K562 (cell line): ENCODE measurements around the gene ARL6IP4. TPM values are rescaled to one million over a fixed set of nuclear protein-coding genes. Genes with fewer than 3 reads are reported as not detected.
A peak's percentile ranks its signal among the peaks of the same experiment; 100 is the strongest.

ENCODE experiments used
- ATAC-seq: fragments of 200-7000 bp; cut with Tn5 transposase; 3 replicates; pipeline ENCODE4 v1.9.1; 2020; ENCODE audit warnings: moderate library complexity
- BruUV-seq: library from RNA; stranded (reverse); fragments of 400-500 nt; replicated peaks from 2 replicates; lab custom pipeline; 2021; lab: Mats Ljungman, UMichigan
- CTCF ChIA-PET: fragments of 300-600 bp; formaldehyde crosslinking; extraction: SDS; loops from one replicate; lab custom pipeline; 2021; ENCODE audit warnings: low intra/inter-chr PET ratio; lab: Yijun Ruan, JAX
- POLR2A ChIA-PET: fragments of 300-600, 350-650 bp; sonication (Branson Sonifier 250); formaldehyde crosslinking; extraction: SDS; loops from one replicate; lab custom pipeline; 2021; ENCODE audit warnings: antibody characterized with exemption, inconsistent platforms; lab: Yijun Ruan, JAX
- DNase-seq, 4 experiments: peaks; one replicate each; pipeline versions ENCODE4 v3.0.0 to v3.0.0-alpha.2; 2011 to 2018; ENCODE audit warnings: low spot score in 3 of 4, mixed read lengths in 3 of 4; ENCODE audit errors: extremely low read depth in 1 of 4
- FAIRE-seq: peaks from 2 replicates; lab custom pipeline; 2011; peaks lifted over from hg19 to GRCh38; lab: Jason Lieb, UNC
- H2AFZ ChIP-seq: 2 replicates; pipeline ENCODE4 v1.6.0; 2011; ENCODE audit warnings: low read depth, low read length, control low read depth, inconsistent platforms
- H3K27ac ChIP-seq: fragments of 200-600 bp; 3 replicates; pipeline ENCODE4 v1.8.0; 2011; ENCODE audit warnings: low read depth, mild to moderate bottlenecking, control low read depth, inconsistent platforms, low read length, moderate library complexity, mixed read lengths; ENCODE audit errors: extremely low read depth
- H3K27me3 ChIP-seq, 2 experiments: fragments of 300-600 bp in 1 of 2; 2 replicates in 1 of 2; 3 replicates in 1 of 2; pipeline versions ENCODE4 v1.6.0 to v1.8.0; 2011; ENCODE audit warnings: inconsistent platforms in 2 of 2, low read length in 2 of 2, mild to moderate bottlenecking in 1 of 2, mixed read lengths in 1 of 2, moderate library complexity in 1 of 2; ENCODE audit not compliant: control insufficient read depth in 2 of 2, insufficient read depth in 2 of 2
- H3K36me3 ChIP-seq: fragments of 300-600 bp; 3 replicates; pipeline ENCODE4 v1.8.0; 2011; ENCODE audit warnings: mild to moderate bottlenecking, low read length, inconsistent platforms; ENCODE audit not compliant: control insufficient read depth, insufficient read depth
- H3K4me1 ChIP-seq, 2 experiments: fragments of 200-600 bp in 1 of 2; replicated peaks in 1 of 2; 2 replicates in 1 of 2; 3 replicates in 1 of 2; pipeline versions ENCODE4 v1.5.1 to v1.8.0; 2011; ENCODE audit warnings: inconsistent platforms in 2 of 2, low read length in 2 of 2, mild to moderate bottlenecking in 1 of 2, mixed read lengths in 1 of 2, moderate library complexity in 1 of 2; ENCODE audit not compliant: control insufficient read depth in 2 of 2, insufficient read depth in 2 of 2
- H3K4me2 ChIP-seq: 2 replicates; pipeline ENCODE4 v1.6.1; 2011; ENCODE audit warnings: low read length, control low read depth, inconsistent platforms, mixed read lengths; ENCODE audit not compliant: insufficient read depth
- H3K4me3 ChIP-seq: fragments of 200-600 bp; sonication (generic), shearing (Covaris generic); 2 replicates; pipeline ENCODE4 v1.5.1; 2016; ENCODE audit warnings: control low read depth, inconsistent platforms
- H3K79me2 ChIP-seq: fragments of 200-600 bp; 3 replicates; pipeline ENCODE4 v1.8.0; 2011; ENCODE audit warnings: low read length, inconsistent platforms; ENCODE audit not compliant: control insufficient read depth, insufficient read depth
- H3K9ac ChIP-seq, 2 experiments: 2 replicates each; pipeline versions ENCODE4 v1.6.0 to v1.6.1; 2011; ENCODE audit warnings: low read depth in 2 of 2, low read length in 2 of 2, control low read depth in 1 of 2, inconsistent platforms in 1 of 2, mild to moderate bottlenecking in 1 of 2, mixed read lengths in 1 of 2; ENCODE audit not compliant: insufficient read depth in 1 of 2
- H3K9me1 ChIP-seq: one replicate; pipeline ENCODE4 v1.6.0; 2011; ENCODE audit warnings: inconsistent platforms, mild to moderate bottlenecking, low read length, moderate library complexity; ENCODE audit not compliant: control insufficient read depth, insufficient read depth
- H3K9me3 ChIP-seq: replicated peaks from 2 replicates; pipeline ENCODE4 v1.5.1; 2011; ENCODE audit warnings: low read depth, low read length, inconsistent platforms; ENCODE audit not compliant: control insufficient read depth, insufficient read depth
- H4K20me1 ChIP-seq: replicated peaks from 2 replicates; pipeline ENCODE4 v1.6.1; 2011; ENCODE audit warnings: low read length, inconsistent platforms, mixed read lengths; ENCODE audit not compliant: control insufficient read depth, insufficient read depth
- ADNP ChIP-seq: fragments of 200-800 bp; sonication (Bioruptor generic); IDR thresholded peaks from 2 replicates; pipeline ENCODE4 v1.6.1; 2016; ENCODE audit warnings: missing genetic modification characterization, missing compliant biosample characterization
- EP400 ChIP-seq: fragments of 450-650 bp; IDR thresholded peaks from 2 replicates; pipeline ENCODE4 v1.6.1; 2017; ENCODE audit warnings: antibody characterized with exemption, mild to moderate bottlenecking, moderate library complexity
- ETV5 ChIP-seq: sonication (generic); formaldehyde crosslinking; IDR thresholded peaks from 2 replicates; pipeline ENCODE4 v1.4.0; 2020; ENCODE audit warnings: low read depth, mild to moderate bottlenecking, missing genetic modification reagents
- ETV6 ChIP-seq, 3 experiments: fragments of 150-350 bp in 1 of 3; sonication (generic) in 1 of 3; formaldehyde crosslinking in 1 of 3; IDR thresholded peaks; 2 replicates each; pipeline versions ENCODE4 v1.6.1 to v1.8.0; 2014 to 2022; ENCODE audit warnings: borderline replicate concordance in 2 of 3, low read depth in 2 of 3, antibody characterized with exemption in 1 of 3, low read length in 1 of 3, mild to moderate bottlenecking in 1 of 3, missing genetic modification reagents in 1 of 3
- FOS ChIP-seq: IDR thresholded peaks from 3 replicates; pipeline ENCODE4 v1.6.1; 2011; ENCODE audit not compliant: insufficient read length; ENCODE audit errors: extremely low read depth
- HEY1 ChIP-seq: fragments of 250-450 bp; sonication (Bioruptor Pico); IDR thresholded peaks from 2 replicates; pipeline ENCODE4 v1.5.0; 2020; ENCODE audit warnings: mild to moderate bottlenecking, moderate library complexity, borderline replicate concordance
- MIER1 ChIP-seq: fragments of 450-650 bp; IDR thresholded peaks from 2 replicates; pipeline ENCODE4 v1.6.1; 2016; ENCODE audit warnings: antibody characterized with exemption, mild to moderate bottlenecking, low read depth
- NFE2L1 ChIP-seq: fragments of 450-650 bp; IDR thresholded peaks from 2 replicates; pipeline ENCODE4 v1.6.1; 2016; ENCODE audit warnings: missing genetic modification characterization, low read depth, mild to moderate bottlenecking, missing compliant biosample characterization, moderate library complexity, borderline replicate concordance
- POLR2H ChIP-seq: IDR thresholded peaks from 2 replicates; pipeline ENCODE4 v1.6.1; 2016; ENCODE audit warnings: missing genetic modification characterization, low read depth, mild to moderate bottlenecking, control low read depth, missing compliant biosample characterization, moderate library complexity
- RBBP5 ChIP-seq: fragments of 200-600 bp; sonication (generic); IDR thresholded peaks from 2 replicates; pipeline ENCODE4 v1.6.1; 2012; ENCODE audit warnings: borderline replicate concordance, mild to moderate bottlenecking, low read length, control low read depth, inconsistent platforms; ENCODE audit not compliant: insufficient read depth, poor library complexity, severe bottlenecking
- RFX5 ChIP-seq: IDR thresholded peaks from 2 replicates; pipeline ENCODE4 v1.6.1; 2011; ENCODE audit warnings: low read depth, mild to moderate bottlenecking, improper control_type of control experiment, low read length
- ZC3H8 ChIP-seq: fragments of 450-650 bp; IDR thresholded peaks from 2 replicates; pipeline ENCODE4 v1.6.1; 2017
- ZNF143 ChIP-seq: sonication (generic); formaldehyde crosslinking; IDR thresholded peaks from 2 replicates; pipeline ENCODE4 v1.9.0; 2022; ENCODE audit warnings: mild to moderate bottlenecking, missing genetic modification reagents
- ZNF384 ChIP-seq: IDR thresholded peaks from 2 replicates; pipeline ENCODE4 v1.6.1; 2012; ENCODE audit warnings: low read depth, low read length, improper control_type of control experiment
- WGBS: fragments of 100-300 bp; shearing (Covaris generic); methylation state at CpG from one replicate; pipeline ENCODE4 v1.1.6; 2016; ENCODE audit warnings: low coverage, mixed read lengths; ENCODE audit not compliant: insufficient coverage; ENCODE audit errors: missing lambda C conversion rate; 5-methylcytosine and 5-hydroxymethylcytosine counted together
- in situ Hi-C: fragments of 300-500 bp; cut with MboI; formaldehyde crosslinking; loops from 4 replicates; pipeline ENCODE4 v1.15.0; 2018; ENCODE audit warnings: inconsistent platforms, mixed read lengths
- intact Hi-C: fragments of 100-400 bp; cut with micrococcal nuclease; formaldehyde crosslinking; loops from 2 replicates; pipeline ENCODE4 v1.14.2; 2022
- polyA plus RNA-seq, 8 experiments: library from polyadenylated mRNA; depleted of rRNA in 4 of 8; stranded (reverse) in 5 of 8; unstranded in 3 of 8; fragments of >200 nt; fragmentation: Nextera tagmentation in 2 of 8; fragmentation: Illumina TruSeq in 1 of 8; extraction: Ambion mirVana in 2 of 8; extraction: Trizol in 1 of 8; gene quantifications; 2 replicates each; pipeline versions ENCODE4 v1.2.1 to v1.2.3, GENCODE V29; 2011 to 2014; ENCODE audit warnings: inconsistent platforms in 1 of 8, missing spikeins in 1 of 8
- total RNA-seq, 7 experiments: library from RNA; depleted of rRNA in 6 of 7; stranded (reverse); fragments of >200 nt in 6 of 7; fragmentation: Illumina TruSeq in 2 of 7; extraction: Trizol in 2 of 7; gene quantifications; 2 replicates each; pipeline versions ENCODE4 v1.2.1 to v1.2.3, GENCODE V29; 2011 to 2021; ENCODE audit warnings: low replicate concordance in 1 of 7
- TF ChIP-seq, protein P1 (sequence below): fragments of 250-450 bp; sonication (Bioruptor Pico); IDR thresholded peaks from 2 replicates; pipeline ENCODE4 v1.4.0; 2020; ENCODE audit warnings: mild to moderate bottlenecking, moderate library complexity
- TF ChIP-seq, protein P2 (sequence below): sonication (generic); formaldehyde crosslinking; IDR thresholded peaks from 2 replicates; pipeline ENCODE4 v1.4.0; 2020; ENCODE audit warnings: mild to moderate bottlenecking, missing genetic modification reagents
- TF ChIP-seq, protein P3 (sequence below): fragments of 250-450 bp; sonication (Bioruptor Pico); IDR thresholded peaks from 2 replicates; pipeline ENCODE4 v1.9.0; 2021; ENCODE audit warnings: mild to moderate bottlenecking, inconsistent platforms

Gene ARL6IP4
- total and polyA plus RNA-seq, 9 of the 15 experiments (the other 6 are each of a cell fraction or from before 2014, with no cell fraction given) = 2.4 to 255 (median 151) TPM

DNA sequence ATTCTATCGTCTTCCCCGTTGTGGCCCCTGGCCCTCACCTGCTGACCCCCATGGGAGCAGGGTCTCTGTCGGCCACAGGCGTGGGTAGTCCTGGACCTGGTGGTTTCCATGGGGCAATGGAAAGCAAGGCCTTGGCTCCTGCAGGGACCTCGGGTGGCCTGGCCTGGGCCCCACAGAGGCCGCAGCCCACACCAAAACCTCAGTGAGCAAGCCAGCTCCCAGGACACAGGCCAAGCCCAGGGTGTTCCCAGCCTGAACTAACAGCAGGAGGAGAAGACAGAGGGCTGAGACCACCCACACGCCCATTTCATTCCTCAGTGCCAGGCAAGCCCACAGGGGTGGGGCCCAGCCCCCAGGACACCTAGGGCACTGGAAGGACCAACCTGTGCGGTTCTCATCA is 31.1 kb upstream of the ARL6IP4 start:
- ATAC-seq = no peak
- 80% methylated on average over 8 of the region's 8 CpGs for WGBS
- no peaks in the 10 kb centered on the region for H3K9me3 ChIP-seq
- H3K27me3 ChIP-seq = no peaks in the 10 kb centered on the region
- no peak overlapping the region for H3K4me2 ChIP-seq
- ChIA-PET POLR2A (no interaction called here), CTCF (no interaction called here)
- H3K4me1 ChIP-seq = peaks cover 6 to 29% of the 10 kb centered on the region in 2 experiments; a peak in 4 of 5 replicates
- H4K20me1 ChIP-seq = no peaks in the 10 kb centered on the region; the same call in none of the 2 replicates
- in situ Hi-C loops (no loop called here), intact Hi-C loops (no loop called here)
- no peak overlapping the region for H2AFZ ChIP-seq
- H3K79me2 ChIP-seq = no peaks in the 10 kb centered on the region
- no peaks in the 10 kb centered on the region for H3K9me1 ChIP-seq
- H3K4me3 ChIP-seq = no peak overlapping the region
- H3K27ac ChIP-seq = no peak overlapping the region
- no peak for DNase-seq
- TF ChIP-seq ETV6 (IDR thresholded peaks at IDR 0.05; ENCODE audit: borderline replicate concordance in 1 of 2, low read depth in 2 of 2, low read length in 1 of 2) (no peak), ETV6 (CRISPR knock-in tag; IDR thresholded peaks at IDR 0.05; ENCODE audit: borderline replicate concordance) (no peak), RFX5 (no peak), NFE2L1 (tag) (no peak), ZNF384 (no peak), FOS (no peak), MIER1 (no peak), ZNF143 (CRISPR knock-in tag) (no peak), POLR2H (tag) (no peak), ZC3H8 (no peak), ADNP (tag) (no peak), RBBP5 (no peak), ETV5 (CRISPR knock-in tag) (no peak), EP400 (no peak), HEY1 (no peak)
- TF ChIP-seq, protein P1, sequence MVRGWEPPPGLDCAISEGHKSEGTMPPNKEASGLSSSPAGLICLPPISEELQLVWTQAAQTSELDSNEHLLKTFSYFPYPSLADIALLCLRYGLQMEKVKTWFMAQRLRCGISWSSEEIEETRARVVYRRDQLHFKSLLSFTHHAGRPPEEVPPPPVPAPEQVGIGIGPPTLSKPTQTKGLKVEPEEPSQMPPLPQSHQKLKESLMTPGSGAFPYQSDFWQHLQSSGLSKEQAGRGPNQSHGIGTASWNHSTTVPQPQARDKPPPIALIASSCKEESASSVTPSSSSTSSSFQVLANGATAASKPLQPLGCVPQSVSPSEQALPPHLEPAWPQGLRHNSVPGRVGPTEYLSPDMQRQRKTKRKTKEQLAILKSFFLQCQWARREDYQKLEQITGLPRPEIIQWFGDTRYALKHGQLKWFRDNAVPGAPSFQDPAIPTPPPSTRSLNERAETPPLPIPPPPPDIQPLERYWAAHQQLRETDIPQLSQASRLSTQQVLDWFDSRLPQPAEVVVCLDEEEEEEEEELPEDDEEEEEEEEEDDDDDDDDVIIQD = no peak
- TF ChIP-seq, protein P2, sequence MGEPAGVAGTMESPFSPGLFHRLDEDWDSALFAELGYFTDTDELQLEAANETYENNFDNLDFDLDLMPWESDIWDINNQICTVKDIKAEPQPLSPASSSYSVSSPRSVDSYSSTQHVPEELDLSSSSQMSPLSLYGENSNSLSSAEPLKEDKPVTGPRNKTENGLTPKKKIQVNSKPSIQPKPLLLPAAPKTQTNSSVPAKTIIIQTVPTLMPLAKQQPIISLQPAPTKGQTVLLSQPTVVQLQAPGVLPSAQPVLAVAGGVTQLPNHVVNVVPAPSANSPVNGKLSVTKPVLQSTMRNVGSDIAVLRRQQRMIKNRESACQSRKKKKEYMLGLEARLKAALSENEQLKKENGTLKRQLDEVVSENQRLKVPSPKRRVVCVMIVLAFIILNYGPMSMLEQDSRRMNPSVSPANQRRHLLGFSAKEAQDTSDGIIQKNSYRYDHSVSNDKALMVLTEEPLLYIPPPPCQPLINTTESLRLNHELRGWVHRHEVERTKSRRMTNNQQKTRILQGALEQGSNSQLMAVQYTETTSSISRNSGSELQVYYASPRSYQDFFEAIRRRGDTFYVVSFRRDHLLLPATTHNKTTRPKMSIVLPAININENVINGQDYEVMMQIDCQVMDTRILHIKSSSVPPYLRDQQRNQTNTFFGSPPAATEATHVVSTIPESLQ = no peak
- TF ChIP-seq, protein P3, sequence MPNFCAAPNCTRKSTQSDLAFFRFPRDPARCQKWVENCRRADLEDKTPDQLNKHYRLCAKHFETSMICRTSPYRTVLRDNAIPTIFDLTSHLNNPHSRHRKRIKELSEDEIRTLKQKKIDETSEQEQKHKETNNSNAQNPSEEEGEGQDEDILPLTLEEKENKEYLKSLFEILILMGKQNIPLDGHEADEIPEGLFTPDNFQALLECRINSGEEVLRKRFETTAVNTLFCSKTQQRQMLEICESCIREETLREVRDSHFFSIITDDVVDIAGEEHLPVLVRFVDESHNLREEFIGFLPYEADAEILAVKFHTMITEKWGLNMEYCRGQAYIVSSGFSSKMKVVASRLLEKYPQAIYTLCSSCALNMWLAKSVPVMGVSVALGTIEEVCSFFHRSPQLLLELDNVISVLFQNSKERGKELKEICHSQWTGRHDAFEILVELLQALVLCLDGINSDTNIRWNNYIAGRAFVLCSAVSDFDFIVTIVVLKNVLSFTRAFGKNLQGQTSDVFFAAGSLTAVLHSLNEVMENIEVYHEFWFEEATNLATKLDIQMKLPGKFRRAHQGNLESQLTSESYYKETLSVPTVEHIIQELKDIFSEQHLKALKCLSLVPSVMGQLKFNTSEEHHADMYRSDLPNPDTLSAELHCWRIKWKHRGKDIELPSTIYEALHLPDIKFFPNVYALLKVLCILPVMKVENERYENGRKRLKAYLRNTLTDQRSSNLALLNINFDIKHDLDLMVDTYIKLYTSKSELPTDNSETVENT (CRISPR knock-in tag) = no peak
- peak overlapping the region in 1 of 2 experiments; percentile 57; a peak in 2 of 4 replicates for H3K9ac ChIP-seq
- no peaks in the 10 kb centered on the region; the same call in 2 of the 3 replicates for H3K36me3 ChIP-seq
- no peak for FAIRE-seq
- BruUV-seq = no TSS peak
